Placental epithelial cell (primary cell): ENCODE data around the gene CLSTN2. TPM values are rescaled to one million over a fixed set of nuclear protein-coding genes. Genes with fewer than 3 reads are reported as not detected.

Experiments
- small RNA-seq: library from RNA; depleted of rRNA; stranded (forward); fragments of <200 nt; gene quantifications from one replicate; pipeline ENCODE3, GENCODE V24; 2012
- total RNA-seq: library from RNA; depleted of rRNA; stranded (reverse); fragments of >200 nt; gene quantifications from 2 replicates; pipeline ENCODE4 v1.2.3, GENCODE V29; 2012

CLSTN2 gene
- under 0.01 and 0.22 TPM in 2 replicates for total RNA-seq

GRCh38 chr3:139935016-139935865 is at the start of gene CLSTN2:
CLSTN2 (plus strand) TSS chr3:139935185.

Small RNA genes lying within 50 kb of the gene (small RNA-seq; reads per million reads assigned to genes)
- gene AC048346.1 = not detected
